ENCODE measurements around the gene GGT7.
"Not testable (repeated sequence)": the region's sequence is repeated elsewhere in the genome, so short reads cannot be mapped to it uniquely, and the experiment has no call there.

GGT7 gene

GRCh38 chr20:34834459-34834893 is 38.2 kb downstream of the GGT7 start:
- DNase-seq = no peak

- no peak for DNase-seq
Measured at GRCh38 chr20:34831936-34832335, 40.7 kb downstream of the GGT7 start.

GRCh38 chr20:34829191-34829590 is 43.5 kb downstream of the GGT7 start:
- DNase-seq = no peak

- peak; percentile 32 for DNase-seq
Measured at GRCh38 chr20:34825530-34826362, 46.9 kb downstream of the GGT7 start, which contains the start of gene NCOA6. NCOA6 (minus strand) TSS chr20:34825651; CDS start chr20:34782355, 43,296 bp downstream.

- no peak for DNase-seq
Measured at GRCh38 chr20:34824806-34825529, 47.7 kb downstream of the GGT7 start.

- peak; percentile 40 for DNase-seq
Measured at GRCh38 chr20:34824452-34824805, 48.2 kb downstream of the GGT7 start.

GRCh38 chr20:34824026-34824425 is 48.6 kb downstream of the GGT7 start:
- DNase-seq = no peak

- no peak for DNase-seq
Measured at GRCh38 chr20:34820805-34821578, 51.7 kb downstream of the GGT7 start.

- DNase-seq = no peak
Measured at GRCh38 chr20:34817801-34818200, 54.9 kb downstream of the GGT7 start.

- DNase-seq = no peak
Measured at GRCh38 chr20:34817072-34817471, 55.6 kb downstream of the GGT7 start.

- no peak for DNase-seq
Measured at GRCh38 chr20:34815636-34816035, 57.0 kb downstream of the GGT7 start.

- DNase-seq = no peak
Measured at GRCh38 chr20:34808583-34808982, 64.1 kb downstream of the GGT7 start.

- DNase-seq = not testable (repeated sequence)
Measured at GRCh38 chr20:34807944-34808465, 64.7 kb downstream of the GGT7 start.

GRCh38 chr20:34806255-34806654 is 66.4 kb downstream of the GGT7 start:
- no peak for DNase-seq

- no peak for DNase-seq
Measured at GRCh38 chr20:34798871-34799270, 73.8 kb downstream of the GGT7 start.

- no peak for DNase-seq
Measured at GRCh38 chr20:34798328-34798727, 74.3 kb downstream of the GGT7 start.

GRCh38 chr20:34797012-34797995 is 75.4 kb downstream of the GGT7 start:
- DNase-seq = no peak
